ENCODE data around the gene EFTUD2.

The EFTUD2 gene

GRCh38 chr17:44887016-44887415 is 12.2 kb downstream of the EFTUD2 start:
- no peak for DNase-seq

GRCh38 chr17:44884941-44885340 is 14.3 kb downstream of the EFTUD2 start:
- no peak for DNase-seq

GRCh38 chr17:44881145-44881544 is 18.1 kb downstream of the EFTUD2 start:
- DNase-seq, result no peak

- DNase-seq, result no peak
Observed at GRCh38 chr17:44880062-44880461, 19.2 kb downstream of the EFTUD2 start.

- DNase-seq, result no peak
Observed at GRCh38 chr17:44879376-44879775, 19.9 kb downstream of the EFTUD2 start.

- DNase-seq, result peak; percentile 22
Observed at GRCh38 chr17:44878627-44879221, 20.5 kb downstream of the EFTUD2 start.

- DNase-seq, result no peak
Observed at GRCh38 chr17:44877121-44877520, 22.1 kb downstream of the EFTUD2 start.

- no peak for DNase-seq
Observed at GRCh38 chr17:44875761-44876160, 23.5 kb downstream of the EFTUD2 start.

- DNase-seq, result no peak
Observed at GRCh38 chr17:44872131-44872768, 27.0 kb downstream of the EFTUD2 start.

- DNase-seq, result no peak
Observed at GRCh38 chr17:44871556-44871955, 27.7 kb downstream of the EFTUD2 start.

GRCh38 chr17:44867841-44868240 is 31.4 kb downstream of the EFTUD2 start:
- DNase-seq, result no peak

- no peak for DNase-seq
Observed at GRCh38 chr17:44865931-44866330, 33.3 kb downstream of the EFTUD2 start.

- peak; percentile 62 for DNase-seq
Observed at GRCh38 chr17:44865231-44865660, 34.0 kb downstream of the EFTUD2 start.

GRCh38 chr17:44864831-44865230 is 34.4 kb downstream of the EFTUD2 start:
- DNase-seq, result no peak

GRCh38 chr17:44863061-44863918 is 36.0 kb downstream of the EFTUD2 start:
- no peak for DNase-seq

- DNase-seq, result no peak
Observed at GRCh38 chr17:44862278-44862914, 36.8 kb downstream of the EFTUD2 start.

GRCh38 chr17:44859701-44860100 is 39.5 kb downstream of the EFTUD2 start:
- DNase-seq, result no peak

- DNase-seq, result no peak
Observed at GRCh38 chr17:44854192-44854591, 45.1 kb downstream of the EFTUD2 start.

- DNase-seq, result no peak
Observed at GRCh38 chr17:44850612-44851011, 48.6 kb downstream of the EFTUD2 start.

GRCh38 chr17:44850025-44850424 is 49.2 kb downstream of the EFTUD2 start:
- DNase-seq, result no peak

GRCh38 chr17:44848961-44849489 is 50.2 kb downstream of the EFTUD2 start:
- no peak for DNase-seq

GRCh38 chr17:44848257-44848795 is 50.9 kb downstream of the EFTUD2 start:
- DNase-seq, result no peak

GRCh38 chr17:44847586-44847985 is 51.7 kb downstream of the EFTUD2 start, which contains the start of gene HIGD1B:
Gene HIGD1B, plus strand, starts transcription at chr17:44847883. Its CDS starts 270 bp downstream, at chr17:44848153.
- DNase-seq, result no peak
